Lung microvascular endothelial cell (primary cell): ENCODE measurements around the gene ATP11A. TPM values are rescaled to one million over a fixed set of nuclear protein-coding genes. Genes with fewer than 3 reads are reported as not detected.

ENCODE experiments used
- DNase-seq, 2 donors: peaks; one replicate each; pipeline versions ENCODE4 v3.0.0 to v3.0.0-alpha.2; 2010; ENCODE audit warnings: low read depth in 2 of 2
- total RNA-seq: library from RNA; depleted of rRNA; stranded (reverse); fragments of >200 nt; gene quantifications from 2 replicates; pipeline ENCODE4 v1.2.1, GENCODE V29; 2014

Gene ATP11A
- total RNA-seq, 1 donor from 2014 or later: 18.8 TPM

GRCh38 chr13:112722433-112723263 is 32.8 kb downstream of the ATP11A start:
- peak; percentile 35 to 94 for DNase-seq

DNA sequence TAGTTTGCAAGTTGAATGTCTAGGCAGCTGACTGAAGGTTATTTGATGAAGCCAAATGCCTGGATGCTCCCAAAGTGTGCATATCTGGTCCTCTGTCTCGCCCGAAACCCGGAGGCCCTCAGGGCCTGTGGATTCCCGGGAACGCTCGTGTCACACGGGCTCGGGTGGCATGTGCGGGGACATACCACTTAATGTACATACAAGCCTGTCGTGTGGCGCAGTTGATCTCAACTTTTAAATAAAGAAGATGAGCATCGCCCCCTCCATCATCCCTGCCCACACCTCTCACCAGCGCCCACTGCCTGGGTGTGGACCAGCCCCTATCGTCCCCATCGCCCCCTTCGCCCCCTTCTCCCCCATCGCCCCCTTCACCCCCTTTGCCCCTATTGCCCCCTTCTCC is 33.9 kb downstream of the ATP11A start:
- no peak for DNase-seq

DNA sequence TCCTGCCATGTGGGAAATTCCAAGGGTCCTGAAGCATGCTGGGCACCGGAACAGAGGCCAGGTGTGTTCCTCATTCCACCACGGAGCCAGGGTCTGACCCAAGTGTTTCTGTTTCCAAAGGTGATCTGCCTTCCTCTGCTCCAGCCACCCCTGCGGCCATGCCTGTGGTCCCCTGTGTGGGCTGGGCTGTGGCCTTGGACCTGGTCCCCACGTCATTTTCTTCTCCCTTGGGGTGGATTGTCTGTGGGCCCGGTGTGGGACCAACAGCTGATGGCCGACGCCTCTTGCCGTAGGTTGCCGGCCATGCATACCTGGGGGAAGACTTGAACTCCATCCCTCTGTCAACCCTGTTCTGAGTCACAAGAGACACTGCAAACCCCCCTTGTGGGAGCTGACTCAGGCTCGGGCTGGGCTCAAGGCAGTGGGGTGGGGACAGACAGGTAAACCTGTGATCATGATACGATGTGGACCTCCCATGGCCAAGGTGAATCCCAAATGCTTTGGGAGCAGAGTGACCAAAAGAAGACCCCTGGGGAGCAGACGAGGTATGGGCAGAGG is 35.0 kb downstream of the ATP11A start:
- no peak for DNase-seq

- DNase-seq: no peak
Observed at GRCh38 chr13:112725346-112726015, 35.6 kb downstream of the ATP11A start.

- no peak for DNase-seq
Observed at GRCh38 chr13:112726016-112726767, 36.4 kb downstream of the ATP11A start.

- no peak for DNase-seq
Observed at GRCh38 chr13:112727581-112727980, 37.7 kb downstream of the ATP11A start.

DNA sequence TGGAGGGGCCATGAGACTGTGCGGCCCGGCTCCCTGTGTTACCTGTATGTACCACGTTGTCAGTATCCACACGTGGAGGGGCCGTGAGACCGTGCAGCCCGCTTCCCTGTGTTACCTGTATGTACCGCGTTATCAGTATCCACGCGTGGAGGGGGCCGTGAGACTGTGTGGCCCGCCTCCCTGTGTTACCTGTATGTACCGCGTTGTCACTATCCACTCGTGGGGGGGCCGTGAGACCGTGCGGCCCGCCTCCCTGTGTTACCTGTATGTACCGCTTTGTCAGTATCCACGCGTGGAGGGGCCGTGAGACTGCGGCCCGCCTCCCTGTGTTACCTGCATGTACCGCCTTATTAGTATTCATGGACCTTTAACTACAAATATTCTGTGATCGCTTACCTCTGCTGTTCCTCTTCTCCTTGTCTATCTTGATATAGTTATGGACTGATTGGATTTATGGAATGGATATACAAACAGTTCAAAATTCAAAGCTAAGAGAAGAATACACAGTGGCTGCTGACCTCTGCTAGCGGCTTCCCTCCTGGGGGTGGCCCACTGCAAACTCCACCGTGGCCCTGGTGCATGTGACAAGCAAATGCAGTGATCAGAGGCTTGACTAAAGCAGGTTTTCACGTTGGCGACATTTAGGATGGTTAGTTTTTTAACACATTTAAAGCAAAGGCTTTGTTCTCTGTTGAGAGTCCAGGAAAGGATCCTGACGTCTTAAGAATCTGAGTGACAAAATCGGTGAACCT is 38.7 kb downstream of the ATP11A start:
- DNase-seq: no peak

DNA sequence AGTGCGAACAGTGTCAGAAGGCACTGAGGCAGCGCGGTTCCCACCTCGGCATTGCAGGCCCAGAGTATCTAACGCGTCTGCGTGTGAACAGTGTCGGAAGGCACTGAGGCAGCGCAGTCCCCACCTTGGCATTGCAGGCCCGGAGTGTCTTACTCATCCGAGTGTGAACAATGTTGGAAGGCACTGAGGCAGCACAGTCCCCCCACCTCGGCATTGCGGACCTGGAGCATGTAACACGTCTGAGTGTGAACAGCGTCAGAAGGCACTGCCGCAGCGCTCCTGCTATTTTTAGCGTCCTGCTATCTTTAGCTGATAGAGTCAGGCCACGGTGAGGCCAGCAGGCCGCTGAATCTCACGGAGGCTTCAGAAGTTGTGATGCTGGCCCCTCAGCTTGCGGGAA is 39.6 kb downstream of the ATP11A start:
- DNase-seq: no peak

DNA sequence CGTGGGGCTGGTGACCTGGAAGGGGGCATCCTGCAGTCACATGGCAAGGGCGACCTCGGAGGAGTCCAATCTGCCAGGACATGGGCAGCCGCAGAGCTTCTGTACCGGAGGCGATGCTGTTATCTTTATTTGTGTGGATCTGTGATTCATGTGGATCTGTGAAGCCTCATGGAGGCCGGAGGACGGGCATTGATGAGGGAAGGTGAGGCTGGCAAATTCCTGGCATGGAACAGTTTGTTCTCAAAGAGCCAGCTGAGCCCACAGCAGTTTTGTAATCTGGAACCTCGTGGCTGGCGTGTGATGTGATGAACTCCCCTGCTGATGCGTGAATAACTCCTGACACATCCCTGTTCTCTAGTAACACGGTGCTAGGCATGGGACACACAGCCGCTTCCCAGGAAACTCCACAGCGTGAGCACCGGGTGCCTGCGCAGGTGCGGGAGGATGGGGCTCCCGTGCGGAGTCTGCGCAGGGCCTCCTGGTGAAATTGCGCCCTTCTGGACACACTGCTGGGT is 40.4 kb downstream of the ATP11A start:
- no peak for DNase-seq

DNA sequence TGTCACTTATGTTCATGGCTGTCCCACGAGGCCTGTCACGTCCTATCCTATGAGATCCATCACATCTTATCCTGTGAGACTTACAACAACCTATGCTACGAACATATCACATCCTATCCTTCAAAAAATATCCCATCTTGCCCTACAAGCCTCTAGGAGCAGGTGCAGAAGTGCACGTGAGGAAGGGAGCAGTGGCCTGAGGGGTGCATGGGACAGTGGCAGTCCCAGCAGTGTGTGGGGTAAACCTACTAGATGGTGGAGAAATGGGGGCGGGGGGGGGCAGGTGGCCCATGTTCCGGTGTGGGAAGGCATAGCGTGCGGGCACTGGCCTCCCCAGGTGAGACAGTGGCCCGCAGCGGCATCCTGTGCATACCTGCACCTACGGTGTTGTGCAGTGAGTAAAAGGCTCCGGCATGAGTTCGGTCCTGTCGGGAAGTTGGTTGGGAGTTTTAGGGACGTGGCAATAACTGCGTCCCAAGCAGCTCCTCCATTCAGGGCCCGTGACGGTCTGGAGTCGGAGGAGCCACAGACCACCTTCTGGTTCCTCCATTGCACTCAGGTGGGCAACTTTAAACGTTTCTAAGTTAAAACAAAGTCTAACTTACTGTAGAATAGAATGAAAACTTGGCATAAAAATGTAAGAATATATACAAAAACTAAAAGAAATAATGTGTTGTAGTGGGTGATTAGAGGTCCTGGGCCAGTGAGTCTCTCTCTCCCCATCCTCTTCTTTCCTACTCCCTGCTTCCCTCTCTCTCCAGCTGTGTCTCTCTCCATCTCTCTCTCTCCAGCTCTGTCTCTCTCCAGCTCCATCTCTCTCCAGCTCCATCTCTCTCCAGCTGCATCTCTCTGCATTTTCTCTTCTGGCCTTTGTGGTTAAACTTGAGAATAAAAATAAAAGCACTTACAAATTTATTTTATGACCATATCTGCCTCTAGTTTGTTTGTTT is 42.1 kb downstream of the ATP11A start:
- no peak for DNase-seq

DNA sequence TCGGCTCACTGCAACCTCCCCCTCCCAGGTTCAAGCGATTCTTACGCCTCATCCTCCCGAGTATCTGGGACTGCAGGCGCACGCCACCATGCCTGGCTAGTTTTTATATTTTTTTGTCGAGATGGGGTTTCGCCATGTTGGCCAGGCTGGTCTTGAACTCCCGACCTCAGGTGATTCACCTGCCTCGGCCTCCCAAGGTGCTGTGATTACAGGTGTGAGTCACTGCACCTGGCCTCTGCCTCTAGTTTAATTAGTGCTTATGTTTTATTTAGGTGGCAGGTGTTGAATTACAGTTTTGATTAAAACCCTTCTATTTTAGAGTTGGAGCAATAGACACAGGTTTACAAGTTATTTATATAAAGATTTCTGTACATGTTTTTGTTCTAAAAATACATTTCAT is 42.8 kb downstream of the ATP11A start:
- no peak for DNase-seq

GRCh38 chr13:112733112-112733511 is 43.3 kb downstream of the ATP11A start:
- DNase-seq: no peak

DNA sequence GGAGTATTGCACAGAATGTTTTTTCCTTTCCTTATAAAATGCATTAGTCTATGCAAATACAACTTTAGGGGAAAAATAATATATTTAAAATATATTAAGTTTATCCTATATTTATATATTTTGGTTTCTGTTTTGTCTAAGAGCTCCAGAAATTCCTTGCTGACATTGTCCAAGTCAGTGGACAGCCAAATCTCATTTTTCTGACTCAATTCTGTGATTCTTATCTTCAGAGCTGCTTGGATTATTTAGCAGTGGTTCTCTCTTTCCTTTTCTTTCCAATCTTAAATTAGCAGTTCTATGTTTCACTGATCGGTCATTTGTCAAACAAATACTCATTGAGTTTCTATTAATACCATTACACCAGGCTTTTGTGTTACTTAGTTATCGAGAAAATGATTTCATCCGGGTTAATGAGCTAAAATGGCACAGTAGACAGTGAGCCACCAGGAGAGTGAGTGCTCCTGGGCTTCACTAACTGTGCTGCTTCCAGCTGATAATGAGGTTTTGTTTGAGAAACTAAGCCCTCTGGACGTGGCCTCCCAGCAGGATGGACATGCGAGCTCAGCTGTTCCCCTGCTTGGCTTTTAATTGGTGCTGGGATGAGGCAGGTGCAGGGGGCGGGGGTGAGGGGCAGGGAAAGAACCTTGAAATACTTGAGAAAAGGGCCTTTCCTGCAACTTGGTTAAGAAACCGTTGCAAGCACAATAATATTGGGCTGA is 44.0 kb downstream of the ATP11A start:
- DNase-seq: no peak

GRCh38 chr13:112734696-112735547 is 45.1 kb downstream of the ATP11A start:
- no peak for DNase-seq

GRCh38 chr13:112735791-112736190 is 46.0 kb downstream of the ATP11A start:
- no peak for DNase-seq

DNA sequence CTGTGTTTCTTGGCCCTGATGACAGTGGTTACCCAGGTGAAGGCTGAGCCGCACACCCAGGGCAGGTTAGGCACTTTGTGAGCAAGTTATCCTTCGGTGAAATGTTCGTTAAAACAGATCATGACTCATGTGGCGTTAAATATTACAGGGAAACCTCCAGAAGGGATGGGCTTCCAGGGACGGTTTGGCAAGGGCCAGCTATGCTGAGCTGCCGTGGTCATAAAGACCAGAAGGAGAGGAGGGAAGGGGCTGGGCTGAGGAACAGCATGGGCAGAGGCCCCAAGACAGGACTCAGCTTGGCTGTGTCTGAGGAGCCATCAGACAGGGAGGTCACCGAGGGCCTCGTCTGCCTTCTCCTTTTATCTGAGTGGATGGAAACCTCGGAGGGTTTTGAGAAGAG is 47.5 kb downstream of the ATP11A start:
- DNase-seq: no peak

GRCh38 chr13:112738606-112739005 is 48.8 kb downstream of the ATP11A start:
- DNase-seq: no peak

DNA sequence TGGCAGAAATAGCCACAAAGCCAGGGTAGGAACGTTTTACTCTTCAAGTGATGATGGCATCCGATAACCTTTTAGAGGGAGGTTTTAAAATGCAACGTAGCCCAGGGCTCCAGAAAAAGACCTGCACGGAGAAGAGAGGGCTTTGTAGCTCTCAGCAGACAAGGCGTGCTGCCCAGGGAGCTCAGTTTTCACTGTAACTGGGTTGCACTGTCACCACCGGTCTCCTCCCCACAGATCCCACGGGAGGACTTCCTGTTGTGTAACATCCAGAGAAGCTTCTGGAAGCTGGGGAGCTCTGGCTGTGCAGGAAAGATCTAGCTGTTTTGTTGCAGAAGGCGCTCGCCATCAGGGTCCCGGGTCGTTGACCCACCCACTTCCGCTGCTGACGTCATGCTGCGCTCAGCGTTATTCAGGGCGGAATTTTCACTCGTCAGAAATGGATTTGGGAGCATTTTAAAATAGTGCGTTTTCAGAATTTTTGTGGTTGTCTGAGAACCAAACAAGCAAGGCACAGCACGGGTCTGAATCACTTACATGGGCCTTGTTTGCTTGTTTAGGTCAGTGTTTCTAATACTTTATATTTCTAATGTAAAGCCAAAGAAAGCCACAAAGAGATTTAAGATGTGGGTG is 50.8 kb downstream of the ATP11A start:
- peak; percentile 31 to 94 for DNase-seq
